Epithelial cell of alveolus of lung (primary cell): ENCODE data around the gene RIF1. TPM values are rescaled to one million over a fixed set of nuclear protein-coding genes. Genes with fewer than 3 reads are reported as not detected.

ENCODE experiments used
- total RNA-seq: library from RNA; depleted of rRNA; stranded (reverse); fragments of >200 nt; gene quantifications from 2 replicates; pipeline ENCODE4 v1.2.1, GENCODE V29; 2015

RIF1 gene
- 24.1 and 24.3 TPM in 2 replicates for total RNA-seq

GRCh38 chr2:151409601-151410484, at the start of gene RIF1:
TSS of gene RIF1 (plus strand) at chr2:151409902. CDS start at chr2:151410424, 522 bp downstream.

Other genes with a start within 250 kb of the RIF1 start
- gene RBM43, start 148.0 kb upstream of the RIF1 start, total RNA-seq, result 3.6 and 12.1 TPM in 2 replicates
- 12.7 and 18.6 TPM in 2 replicates for gene NMI, start 120.2 kb upstream of the RIF1 start, total RNA-seq
- 32.4 and 48.5 TPM in 2 replicates for gene TNFAIP6, start 52.3 kb upstream of the RIF1 start, total RNA-seq